A549 (cell line): ENCODE data around the gene DOCK11. TPM values are rescaled to one million over a fixed set of nuclear protein-coding genes. Genes with fewer than 3 reads are reported as not detected.

Experiments used
- ATAC-seq, 2 experiments: fragments of 200-7000 bp in 1 of 2; fragments of >200 bp in 1 of 2; cut with Nextera tagmentation in 1 of 2; cut with Tn5 transposase in 1 of 2; 3 replicates each; pipeline versions ENCODE4 v1.8.0 to v1.9.1; 2018 to 2020; ENCODE audit warnings: mild to moderate bottlenecking in 1 of 2, moderate library complexity in 1 of 2
- CTCF ChIA-PET: fragments of 300-600 bp; sonication (Branson Sonifier 250); formaldehyde crosslinking; extraction: SDS; loops from one replicate; lab custom pipeline; 2021; ENCODE audit warnings: antibody characterized with exemption, inconsistent platforms; lab: Yijun Ruan, JAX
- POLR2A ChIA-PET: fragments of 350-600 bp; formaldehyde crosslinking; extraction: SDS; loops from one replicate; lab custom pipeline; 2021; ENCODE audit warnings: antibody characterized with exemption, inconsistent platforms; lab: Yijun Ruan, JAX
- DNase-seq, 2 experiments: peaks; one replicate each; pipeline versions ENCODE4 v3.0.0 to v3.0.0-alpha.2; 2011 to 2016; ENCODE audit warnings: low read depth in 1 of 2, low spot score in 1 of 2
- FAIRE-seq: peaks from 2 replicates; lab custom pipeline; 2011; peaks lifted over from hg19 to GRCh38; lab: Jason Lieb, UNC
- H3K27ac ChIP-seq, 2 experiments: fragments of >200 bp; sonication (Bioruptor Twin); formaldehyde crosslinking; 3 replicates each; pipeline ENCODE4 v1.5.1; 2016 to 2017
- H3K4me1 ChIP-seq: fragments of >200 bp; sonication (Bioruptor Twin); formaldehyde crosslinking; 3 replicates; pipeline ENCODE4 v1.6.1; 2016
- H3K4me2 ChIP-seq: fragments of >200 bp; sonication (Bioruptor Twin); formaldehyde crosslinking; 3 replicates; pipeline ENCODE4 v1.6.1; 2016
- H3K4me3 ChIP-seq: fragments of >200 bp; sonication (Bioruptor Twin); formaldehyde crosslinking; 3 replicates; pipeline ENCODE4 v1.5.1; 2016
- H3K9me3 ChIP-seq: fragments of >200 bp; sonication (Bioruptor Twin); formaldehyde crosslinking; 3 replicates; pipeline ENCODE4 v1.6.1; 2016
- BCL3 ChIP-seq: fragments of >200 bp; sonication (Bioruptor Twin); formaldehyde crosslinking; IDR thresholded peaks from 3 replicates; pipeline ENCODE4 v1.6.1; 2016
- CBX2 ChIP-seq: fragments of 200-600 bp; sonication (generic); IDR thresholded peaks from 2 replicates; pipeline ENCODE4 v1.6.1; 2016; ENCODE audit warnings: low read depth, mild to moderate bottlenecking, borderline replicate concordance
- CEBPB ChIP-seq, 2 experiments: fragments of >200 bp in 1 of 2; sonication (Bioruptor Twin) in 1 of 2; formaldehyde crosslinking in 1 of 2; IDR thresholded peaks; 2 replicates each; pipeline ENCODE4 v1.6.1; 2012 to 2016
- CHD2 ChIP-seq: fragments of 150-350 bp; IDR thresholded peaks from 2 replicates; pipeline ENCODE4 v1.6.1; 2014; ENCODE audit warnings: low read length; ENCODE audit not compliant: partially characterized antibody
- CHD4 ChIP-seq: fragments of 200-600 bp; sonication (generic); IDR thresholded peaks from 2 replicates; pipeline ENCODE4 v1.6.1; 2016; ENCODE audit warnings: antibody characterized with exemption, mild to moderate bottlenecking, borderline replicate concordance
- EHF ChIP-seq: fragments of 250-450 bp; sonication (Bioruptor Pico); IDR thresholded peaks from 2 replicates; pipeline ENCODE4 v1.5.0; 2020; ENCODE audit warnings: mild to moderate bottlenecking
- ELK1 ChIP-seq: fragments of 150-350 bp; IDR thresholded peaks from 2 replicates; pipeline ENCODE4 v1.6.1; 2014; ENCODE audit warnings: low read depth, mild to moderate bottlenecking, low read length
- FOSL2 ChIP-seq, 2 experiments: fragments of 450-650 bp in 1 of 2; fragments of >200 bp in 1 of 2; sonication (Bioruptor Twin) in 1 of 2; formaldehyde crosslinking; IDR thresholded peaks; 2 replicates each; pipeline versions ENCODE4 v1.5.0 to v1.6.1; 2016 to 2020; ENCODE audit warnings: mild to moderate bottlenecking in 1 of 2, moderate library complexity in 1 of 2
- HDAC2 ChIP-seq: fragments of 200-600 bp; sonication (generic); IDR thresholded peaks from 2 replicates; pipeline ENCODE4 v1.6.1; 2016
- HES2 ChIP-seq: fragments of >200 bp; sonication (Bioruptor Twin); formaldehyde crosslinking; IDR thresholded peaks from 2 replicates; pipeline ENCODE4 v1.6.1; 2016
- HEYL ChIP-seq: fragments of 250-450 bp; sonication (Bioruptor Pico); IDR thresholded peaks from 2 replicates; pipeline ENCODE4 v1.8.0; 2021; ENCODE audit warnings: mild to moderate bottlenecking, moderate library complexity
- HOXB5 ChIP-seq: fragments of 250-450 bp; sonication (Bioruptor Pico); IDR thresholded peaks from 2 replicates; pipeline ENCODE4 v1.5.0; 2020; ENCODE audit warnings: mild to moderate bottlenecking, moderate library complexity
- JUNB ChIP-seq: fragments of >200 bp; sonication (Bioruptor Twin); formaldehyde crosslinking; IDR thresholded peaks from 2 replicates; pipeline ENCODE4 v1.6.1; 2016
- KDM1A ChIP-seq: fragments of 200-600 bp; sonication (generic); IDR thresholded peaks from 2 replicates; pipeline ENCODE4 v1.6.1; 2016; ENCODE audit warnings: low read depth, mild to moderate bottlenecking
- KDM5A ChIP-seq: fragments of 200-600 bp; sonication (generic); IDR thresholded peaks from 2 replicates; pipeline ENCODE4 v1.6.1; 2016; ENCODE audit warnings: antibody characterized with exemption, mild to moderate bottlenecking
- MAX ChIP-seq: IDR thresholded peaks from 2 replicates; pipeline ENCODE4 v1.6.1; 2012
- MYC ChIP-seq: IDR thresholded peaks from 2 replicates; pipeline ENCODE4 v1.6.1; 2012; ENCODE audit warnings: mild to moderate bottlenecking, inconsistent platforms, low read length, improper control_type of control experiment, borderline replicate concordance
- NFE2L2 ChIP-seq: fragments of 150-350 bp; conservative IDR thresholded peaks from 2 replicates; pipeline ENCODE4 v1.6.1; 2014; ENCODE audit warnings: low read length
- NR3C1 ChIP-seq: fragments of >200 bp; sonication (Bioruptor Twin); formaldehyde crosslinking; IDR thresholded peaks from 3 replicates; pipeline ENCODE4 v1.6.1; 2017
- PHF8 ChIP-seq: fragments of 200-600 bp; sonication (generic); IDR thresholded peaks from 2 replicates; pipeline ENCODE4 v1.6.1; 2016; ENCODE audit warnings: low read depth, mild to moderate bottlenecking, antibody characterized with exemption, moderate library complexity, borderline replicate concordance
- RARB ChIP-seq: fragments of 250-450 bp; sonication (Bioruptor Pico); IDR thresholded peaks from 2 replicates; pipeline ENCODE4 v1.8.0; 2021; ENCODE audit warnings: mild to moderate bottlenecking, moderate library complexity
- RFX5 ChIP-seq: fragments of 450-650 bp; IDR thresholded peaks from 2 replicates; pipeline ENCODE4 v1.7.1; 2014; ENCODE audit warnings: antibody characterized with exemption, mild to moderate bottlenecking, moderate library complexity
- SMC3 ChIP-seq: fragments of >200 bp; sonication (Bioruptor Twin); formaldehyde crosslinking; IDR thresholded peaks from 3 replicates; pipeline ENCODE4 v1.6.1; 2018; ENCODE audit warnings: inconsistent platforms
- TFCP2L1 ChIP-seq: fragments of 250-450 bp; sonication (Bioruptor Pico); IDR thresholded peaks from 2 replicates; pipeline ENCODE4 v1.5.0; 2021; ENCODE audit warnings: mild to moderate bottlenecking
- TP53 ChIP-seq: fragments of 250-450 bp; sonication (Bioruptor Pico); IDR thresholded peaks from 2 replicates; pipeline ENCODE4 v1.5.0; 2021; ENCODE audit warnings: mild to moderate bottlenecking, moderate library complexity
- USF2 ChIP-seq: fragments of 450-650 bp; IDR thresholded peaks from 2 replicates; pipeline ENCODE4 v1.6.1; 2014; ENCODE audit warnings: antibody characterized with exemption
- ZC3H11A ChIP-seq: fragments of 450-650 bp; IDR thresholded peaks from 2 replicates; pipeline ENCODE4 v1.6.1; 2014; ENCODE audit warnings: antibody characterized with exemption, mild to moderate bottlenecking
- ZFP36 ChIP-seq: fragments of 450-650 bp; IDR thresholded peaks from 2 replicates; pipeline ENCODE4 v1.6.1; 2014; ENCODE audit warnings: borderline replicate concordance; ENCODE audit not compliant: partially characterized antibody
- ZNF302 ChIP-seq: fragments of 250-450 bp; sonication (Bioruptor Pico); IDR thresholded peaks from 2 replicates; pipeline ENCODE4 v1.9.0; 2021; ENCODE audit warnings: inconsistent platforms, mild to moderate bottlenecking, moderate library complexity
- WGBS: methylation state at CpG from one replicate; pipeline ENCODE4 v1.1.6; 2017; ENCODE audit errors: missing lambda C conversion rate; 5-methylcytosine and 5-hydroxymethylcytosine counted together
- polyA plus RNA-seq, 4 experiments: library from polyadenylated mRNA; depleted of rRNA in 3 of 4; stranded (reverse); fragments of >200 nt; fragmentation: RNase III in 1 of 4; extraction: RNeasy Plus Mini Kit Qiagen cat#74134 plus additional on column Dnase treatment in 1 of 4; gene quantifications; 2 replicates in 3 of 4; 3 replicates in 1 of 4; pipeline ENCODE4 v1.2.3, GENCODE V29; 2011 to 2017

The DOCK11 gene
- polyA plus RNA-seq, 2 of the 4 experiments (the other 2 are of a cell fraction): 5.8 to 9.5 TPM

- no peak for TF ChIP-seq MYC
Observed at GRCh38 chrX:118630848-118631247, 135.2 kb downstream of the DOCK11 start (continued).

- 84% methylated on average over 1 of the region's 1 CpG for WGBS
- Histone ChIP-seq H3K4me1 (no peaks in the 10 kb centered on the region), H3K27ac (no peak overlapping the region), H3K9me3 (no peaks in the 10 kb centered on the region), H3K4me2 (no peak overlapping the region), H3K4me3 (no peak overlapping the region)
- POLR2A ChIA-PET: no interaction called here
- ATAC-seq: no peak
- CTCF ChIA-PET: no interaction called here
- TF ChIP-seq CHD4 (no peak), EHF (CRISPR knock-in tag) (no peak), JUNB (no peak), KDM5A (no peak), MAX (no peak)
- no peak for DNase-seq
- FAIRE-seq: no peak
Observed at GRCh38 chrX:118631586-118631985, 136.0 kb downstream of the DOCK11 start.

- FAIRE-seq (no peak), DNase-seq (no peak)
- POLR2A ChIA-PET: no interaction called here
- H3K4me2 ChIP-seq: no peak overlapping the region
- H3K4me1 ChIP-seq: no peaks in the 10 kb centered on the region
- WGBS: 67% methylated on average over 4 of the region's 4 CpGs
- no peak overlapping the region for H3K27ac ChIP-seq
- TF ChIP-seq HDAC2 (no peak), KDM1A (no peak), TFCP2L1 (CRISPR knock-in tag) (no peak), NR3C1 (no peak), EHF (CRISPR knock-in tag) (no peak), ELK1 (no peak), CEBPB (IDR thresholded peaks at IDR 0.05) (no peak), HES2 (no peak), RARB (no peak), CHD4 (no peak), BCL3 (no peak), CHD2 (no peak), NFE2L2 (no peak), HEYL (CRISPR knock-in tag) (no peak), HOXB5 (CRISPR knock-in tag) (no peak)
- TF ChIP-seq, all 56 proteins: peak for 0
- no peak overlapping the region for H3K4me3 ChIP-seq
- no peaks in the 10 kb centered on the region for H3K9me3 ChIP-seq
- CTCF ChIA-PET: interaction anchor here (2.0 kb wide), 1 partner anchor 11 kb away, joined by 8 read pairs; no protein-coding TSS in a partner anchor
- ATAC-seq: no peak
Observed at GRCh38 chrX:118632862-118633261, 137.2 kb downstream of the DOCK11 start.

- ATAC-seq: no peak
- 70% methylated on average over 6 of the region's 6 CpGs for WGBS
- no peak for DNase-seq
- no peak for FAIRE-seq
- no peaks in the 10 kb centered on the region for H3K9me3 ChIP-seq
- no peak overlapping the region for H3K4me3 ChIP-seq
- CTCF ChIA-PET: interaction anchor here (2.0 to 8.3 kb wide), 2 partner anchors 11 to 177 kb away, joined by 8 to 76 read pairs; no protein-coding TSS in a partner anchor
- H3K27ac ChIP-seq: no peak overlapping the region
- H3K4me2 ChIP-seq: no peak overlapping the region
- POLR2A ChIA-PET: no interaction called here
- H3K4me1 ChIP-seq: no peaks in the 10 kb centered on the region
- TF ChIP-seq ZNF302 (CRISPR knock-in tag) (no peak), NR3C1 (no peak), HEYL (CRISPR knock-in tag) (no peak), TFCP2L1 (CRISPR knock-in tag) (no peak), USF2 (no peak), EHF (CRISPR knock-in tag) (no peak), BCL3 (no peak), TP53 (CRISPR knock-in tag) (no peak), ZC3H11A (no peak), FOSL2 (IDR thresholded peaks at IDR 0.05) (no peak), FOSL2 (CRISPR knock-in tag; IDR thresholded peaks at IDR 0.05) (no peak), CBX2 (no peak), PHF8 (no peak), RFX5 (no peak), JUNB (no peak), SMC3 (no peak), NFE2L2 (no peak), ZFP36 (no peak)
Observed at GRCh38 chrX:118633530-118633929, 137.9 kb downstream of the DOCK11 start.
